ENCODE data around the gene DPEP1. TPM values are rescaled to one million over a fixed set of nuclear protein-coding genes. Genes with fewer than 3 reads are reported as not detected.

The DPEP1 gene
- total and polyA plus RNA-seq, 4 donors: 0.14 to 0.83 (median 0.45) TPM

DNA sequence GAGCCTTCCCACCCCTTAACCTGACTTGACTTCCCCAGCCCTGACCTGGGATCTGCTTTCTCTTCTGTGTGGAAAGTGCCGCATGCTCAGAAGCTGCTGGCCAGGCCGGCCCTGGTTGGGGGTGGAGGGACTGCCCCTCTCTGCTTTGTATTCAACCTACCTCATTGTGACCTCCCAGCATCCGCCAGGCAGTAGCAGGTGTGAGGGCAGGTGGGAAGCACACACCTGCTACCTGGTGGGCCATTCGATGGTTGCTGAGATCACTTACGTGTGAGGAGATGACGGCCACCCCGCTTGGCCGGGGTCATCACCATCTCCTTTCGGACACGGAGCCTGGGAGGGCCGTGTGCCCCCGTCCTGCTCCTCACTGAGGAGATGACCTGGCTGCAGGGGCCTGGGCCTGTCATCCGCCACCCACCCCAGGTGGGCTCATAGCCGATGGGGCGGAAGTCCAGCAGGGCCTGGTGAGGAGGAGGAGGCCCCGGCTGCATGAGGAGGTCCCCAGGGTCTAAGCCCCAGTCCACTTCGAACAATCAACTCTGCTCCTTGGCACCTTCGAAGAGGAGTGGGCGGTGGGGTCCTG is 30.7 kb upstream of the DPEP1 start:
- no peak for DNase-seq (ENCODE audit: low spot score)
- Histone ChIP-seq H3K36me3 (ENCODE audit: control insufficient read depth in 4 of 4, insufficient read depth in 3 of 4, low read depth in 1 of 4, low read length in 3 of 4) (no peaks in the 10 kb centered on the region), H3K9me3 (ENCODE audit: control insufficient read depth in 4 of 4, low read length in 3 of 4) (no peaks in the 10 kb centered on the region), H3K27ac (ENCODE audit: low read depth in 1 of 2, low read length in 2 of 2) (peak overlapping the region; percentile 68 to 69), H3K9ac (ENCODE audit: low read depth in 1 of 2, low read length in 2 of 2) (peak overlapping the region in 1 of 2 donors; percentile 47), H3K4me3 (ENCODE audit: low read depth in 1 of 3, low read length in 3 of 3) (no peak overlapping the region), H3K4me1 (ENCODE audit: control insufficient read depth in 4 of 4, insufficient read depth in 4 of 4, low read length in 3 of 4) (peaks cover 6 to 13% (median 6%) of the 10 kb centered on the region in 4 donors), H3K27me3 (ENCODE audit: control insufficient read depth in 4 of 4, insufficient read depth in 4 of 4, low read length in 3 of 4) (no peaks in the 10 kb centered on the region)
- 96% methylated on average over 19 of the region's 19 CpGs for WGBS
- TF ChIP-seq FOXA2 (IDR thresholded peaks at IDR 0.05) (no peak), YY1 (IDR thresholded peaks at IDR 0.05) (no peak), SP1 (IDR thresholded peaks at IDR 0.05) (no peak), TAF1 (conservative IDR thresholded peaks at IDR 0.05) (no peak), RAD21 (IDR thresholded peaks at IDR 0.05) (no peak)
- TF ChIP-seq, protein P1, sequence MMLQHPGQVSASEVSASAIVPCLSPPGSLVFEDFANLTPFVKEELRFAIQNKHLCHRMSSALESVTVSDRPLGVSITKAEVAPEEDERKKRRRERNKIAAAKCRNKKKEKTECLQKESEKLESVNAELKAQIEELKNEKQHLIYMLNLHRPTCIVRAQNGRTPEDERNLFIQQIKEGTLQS (IDR thresholded peaks at IDR 0.05): no peak
- TF ChIP-seq, protein P2, sequence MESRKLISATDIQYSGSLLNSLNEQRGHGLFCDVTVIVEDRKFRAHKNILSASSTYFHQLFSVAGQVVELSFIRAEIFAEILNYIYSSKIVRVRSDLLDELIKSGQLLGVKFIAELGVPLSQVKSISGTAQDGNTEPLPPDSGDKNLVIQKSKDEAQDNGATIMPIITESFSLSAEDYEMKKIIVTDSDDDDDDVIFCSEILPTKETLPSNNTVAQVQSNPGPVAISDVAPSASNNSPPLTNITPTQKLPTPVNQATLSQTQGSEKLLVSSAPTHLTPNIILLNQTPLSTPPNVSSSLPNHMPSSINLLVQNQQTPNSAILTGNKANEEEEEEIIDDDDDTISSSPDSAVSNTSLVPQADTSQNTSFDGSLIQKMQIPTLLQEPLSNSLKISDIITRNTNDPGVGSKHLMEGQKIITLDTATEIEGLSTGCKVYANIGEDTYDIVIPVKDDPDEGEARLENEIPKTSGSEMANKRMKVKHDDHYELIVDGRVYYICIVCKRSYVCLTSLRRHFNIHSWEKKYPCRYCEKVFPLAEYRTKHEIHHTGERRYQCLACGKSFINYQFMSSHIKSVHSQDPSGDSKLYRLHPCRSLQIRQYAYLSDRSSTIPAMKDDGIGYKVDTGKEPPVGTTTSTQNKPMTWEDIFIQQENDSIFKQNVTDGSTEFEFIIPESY (IDR thresholded peaks at IDR 0.05): no peak

DNA sequence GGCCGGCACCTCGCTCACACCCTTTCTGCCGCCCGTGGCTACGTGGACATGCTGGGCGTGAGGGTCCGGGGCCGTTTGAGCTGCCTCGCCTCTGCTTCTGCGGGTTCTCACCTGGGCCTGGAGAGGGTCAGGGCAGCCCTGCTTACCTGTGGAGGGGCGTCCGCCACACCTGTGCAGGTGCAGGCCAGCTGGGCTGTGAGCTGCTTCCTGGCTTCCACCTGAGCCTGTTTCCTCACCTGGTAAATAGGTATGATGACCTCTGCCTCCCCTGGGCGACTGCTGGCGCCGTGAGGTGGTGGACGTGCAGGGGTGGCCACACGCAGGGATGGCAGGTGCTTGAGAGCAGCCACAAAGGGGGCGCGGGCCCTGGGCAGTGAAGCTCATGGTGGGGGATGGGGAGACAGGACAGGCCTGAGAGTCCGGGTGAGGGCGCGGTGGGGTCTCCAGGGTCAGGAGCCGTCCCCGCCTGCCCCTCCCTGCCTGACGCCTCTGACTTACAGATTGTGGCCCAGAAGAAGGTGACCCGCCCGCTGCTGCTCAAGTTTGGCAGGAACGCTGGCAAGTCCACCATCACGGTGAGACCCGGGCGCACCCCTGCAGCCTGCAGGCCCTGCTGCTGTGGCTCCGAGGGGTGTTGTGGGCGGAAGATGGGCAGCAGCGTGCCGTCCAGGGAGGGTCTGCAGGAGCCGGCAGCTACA is 30.1 kb upstream of the DPEP1 start:
- Histone ChIP-seq H3K9ac (ENCODE audit: low read depth in 1 of 2, low read length in 2 of 2) (no peak overlapping the region), H3K4me3 (ENCODE audit: low read depth in 1 of 3, low read length in 3 of 3) (no peak overlapping the region), H3K9me3 (ENCODE audit: control insufficient read depth in 4 of 4, low read length in 3 of 4) (no peaks in the 10 kb centered on the region), H3K27ac (ENCODE audit: low read depth in 1 of 2, low read length in 2 of 2) (no peak overlapping the region), H3K36me3 (ENCODE audit: control insufficient read depth in 4 of 4, insufficient read depth in 3 of 4, low read depth in 1 of 4, low read length in 3 of 4) (no peaks in the 10 kb centered on the region), H3K4me1 (ENCODE audit: control insufficient read depth in 4 of 4, insufficient read depth in 4 of 4, low read length in 3 of 4) (peaks cover 6 to 13% (median 6%) of the 10 kb centered on the region in 4 donors), H3K27me3 (ENCODE audit: control insufficient read depth in 4 of 4, insufficient read depth in 4 of 4, low read length in 3 of 4) (no peaks in the 10 kb centered on the region)
- TF ChIP-seq RAD21 (IDR thresholded peaks at IDR 0.05): no peak
- no peak for TF ChIP-seq FOXA2 (IDR thresholded peaks at IDR 0.05)
- TF ChIP-seq HNF4G (IDR thresholded peaks at IDR 0.05): no peak
- TF ChIP-seq SP1 (IDR thresholded peaks at IDR 0.05): no peak
- no peak for TF ChIP-seq JUND (IDR thresholded peaks at IDR 0.05)
- no peak for DNase-seq (ENCODE audit: low spot score)
- WGBS: 93% methylated on average over 36 of the region's 36 CpGs

DNA sequence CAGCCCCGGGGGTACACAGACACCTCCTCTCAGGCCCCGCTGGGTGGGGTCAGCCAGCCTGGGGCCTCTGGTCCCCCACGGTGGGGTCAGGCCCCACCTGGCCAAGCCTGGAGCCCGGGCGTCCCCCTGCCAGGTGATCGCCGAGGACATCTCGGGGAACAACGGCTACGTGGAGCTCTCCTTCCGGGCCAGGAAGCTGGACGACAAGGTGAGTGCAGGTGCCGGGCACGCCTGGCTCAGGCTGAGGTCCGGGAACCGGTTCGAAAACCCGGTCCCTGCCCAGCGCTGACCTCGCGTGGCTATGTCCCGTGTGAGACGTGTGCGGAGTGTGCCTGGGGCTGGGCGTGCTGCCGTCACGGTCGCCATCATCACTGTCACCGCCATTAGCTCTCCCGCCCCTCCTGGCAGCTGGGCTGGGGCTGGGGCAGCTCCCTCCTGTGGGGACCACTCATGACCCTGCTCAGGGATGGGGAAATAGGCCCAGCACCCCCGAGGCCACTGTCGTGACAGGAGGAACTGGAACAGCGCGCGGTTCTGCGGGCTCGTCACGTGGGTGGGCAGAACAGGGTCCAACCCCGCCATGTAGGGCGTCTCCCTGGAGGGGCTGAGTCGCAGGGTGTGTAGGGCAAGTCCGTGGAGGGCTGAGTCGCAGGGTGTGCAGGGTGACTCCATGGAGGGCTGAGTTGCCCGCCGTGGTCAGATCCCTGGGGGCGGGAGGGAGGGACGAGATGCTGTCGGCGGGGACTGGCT is 29.4 kb upstream of the DPEP1 start:
- H3K9me3 ChIP-seq (ENCODE audit: control insufficient read depth in 4 of 4, low read length in 3 of 4): no peaks in the 10 kb centered on the region
- H3K36me3 ChIP-seq (ENCODE audit: control insufficient read depth in 4 of 4, insufficient read depth in 3 of 4, low read depth in 1 of 4, low read length in 3 of 4): no peaks in the 10 kb centered on the region
- 97% methylated on average over 49 of the region's 49 CpGs for WGBS
- no peak for DNase-seq (ENCODE audit: low spot score)
- no peaks in the 10 kb centered on the region for H3K27me3 ChIP-seq (ENCODE audit: control insufficient read depth in 4 of 4, insufficient read depth in 4 of 4, low read length in 3 of 4)
- H3K4me3 ChIP-seq (ENCODE audit: low read depth in 1 of 3, low read length in 3 of 3): no peak overlapping the region
- no peak overlapping the region for H3K9ac ChIP-seq (ENCODE audit: low read depth in 1 of 2, low read length in 2 of 2)
- H3K27ac ChIP-seq (ENCODE audit: low read depth in 1 of 2, low read length in 2 of 2): no peak overlapping the region
- H3K4me1 ChIP-seq (ENCODE audit: control insufficient read depth in 4 of 4, insufficient read depth in 4 of 4, low read length in 3 of 4): peaks cover 6 to 13% (median 6%) of the 10 kb centered on the region in 4 donors
- TF ChIP-seq TAF1 (conservative IDR thresholded peaks at IDR 0.05): no peak
- no peak for TF ChIP-seq RAD21 (IDR thresholded peaks at IDR 0.05)
- TF ChIP-seq, protein P3, sequence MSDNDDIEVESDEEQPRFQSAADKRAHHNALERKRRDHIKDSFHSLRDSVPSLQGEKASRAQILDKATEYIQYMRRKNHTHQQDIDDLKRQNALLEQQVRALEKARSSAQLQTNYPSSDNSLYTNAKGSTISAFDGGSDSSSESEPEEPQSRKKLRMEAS (IDR thresholded peaks at IDR 0.05): no peak
- TF ChIP-seq EGR1 (IDR thresholded peaks at IDR 0.05; ENCODE audit: low read depth in 2 of 2): no peak
- TF ChIP-seq, protein P4, sequence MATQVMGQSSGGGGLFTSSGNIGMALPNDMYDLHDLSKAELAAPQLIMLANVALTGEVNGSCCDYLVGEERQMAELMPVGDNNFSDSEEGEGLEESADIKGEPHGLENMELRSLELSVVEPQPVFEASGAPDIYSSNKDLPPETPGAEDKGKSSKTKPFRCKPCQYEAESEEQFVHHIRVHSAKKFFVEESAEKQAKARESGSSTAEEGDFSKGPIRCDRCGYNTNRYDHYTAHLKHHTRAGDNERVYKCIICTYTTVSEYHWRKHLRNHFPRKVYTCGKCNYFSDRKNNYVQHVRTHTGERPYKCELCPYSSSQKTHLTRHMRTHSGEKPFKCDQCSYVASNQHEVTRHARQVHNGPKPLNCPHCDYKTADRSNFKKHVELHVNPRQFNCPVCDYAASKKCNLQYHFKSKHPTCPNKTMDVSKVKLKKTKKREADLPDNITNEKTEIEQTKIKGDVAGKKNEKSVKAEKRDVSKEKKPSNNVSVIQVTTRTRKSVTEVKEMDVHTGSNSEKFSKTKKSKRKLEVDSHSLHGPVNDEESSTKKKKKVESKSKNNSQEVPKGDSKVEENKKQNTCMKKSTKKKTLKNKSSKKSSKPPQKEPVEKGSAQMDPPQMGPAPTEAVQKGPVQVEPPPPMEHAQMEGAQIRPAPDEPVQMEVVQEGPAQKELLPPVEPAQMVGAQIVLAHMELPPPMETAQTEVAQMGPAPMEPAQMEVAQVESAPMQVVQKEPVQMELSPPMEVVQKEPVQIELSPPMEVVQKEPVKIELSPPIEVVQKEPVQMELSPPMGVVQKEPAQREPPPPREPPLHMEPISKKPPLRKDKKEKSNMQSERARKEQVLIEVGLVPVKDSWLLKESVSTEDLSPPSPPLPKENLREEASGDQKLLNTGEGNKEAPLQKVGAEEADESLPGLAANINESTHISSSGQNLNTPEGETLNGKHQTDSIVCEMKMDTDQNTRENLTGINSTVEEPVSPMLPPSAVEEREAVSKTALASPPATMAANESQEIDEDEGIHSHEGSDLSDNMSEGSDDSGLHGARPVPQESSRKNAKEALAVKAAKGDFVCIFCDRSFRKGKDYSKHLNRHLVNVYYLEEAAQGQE (IDR thresholded peaks at IDR 0.05): no peak
- TF ChIP-seq HNF4G (IDR thresholded peaks at IDR 0.05): no peak
- TF ChIP-seq, protein P2 (IDR thresholded peaks at IDR 0.05): no peak
- TF ChIP-seq, protein P1 (IDR thresholded peaks at IDR 0.05): no peak
- no peak for TF ChIP-seq FOXA1 (IDR thresholded peaks at IDR 0.05)
- no peak for TF ChIP-seq YY1 (IDR thresholded peaks at IDR 0.05)
- no peak for TF ChIP-seq SP1 (IDR thresholded peaks at IDR 0.05)
- TF ChIP-seq HNF4A (conservative IDR thresholded peaks at IDR 0.05): no peak
- no peak for TF ChIP-seq RXRA (IDR thresholded peaks at IDR 0.05)

Data from liver (tissue), 9 donors.